Measurements from ENCODE around the gene FOXRED2.
"Not testable (repeated sequence)": the region's sequence is repeated elsewhere in the genome, so short reads cannot be mapped to it uniquely, and the experiment has no call there.

The FOXRED2 gene

GRCh38 chr22:36470162-36470993, 36.5 kb downstream of the FOXRED2 start:
- no peak for DNase-seq (ENCODE audit: low read depth, low spot score)

- no peak for DNase-seq (ENCODE audit: low read depth, low spot score)
These were observed 37.6 kb downstream of the FOXRED2 start for GRCh38 chr22:36469094-36469710.

GRCh38 chr22:36467946-36468345, 38.9 kb downstream of the FOXRED2 start:
- DNase-seq (ENCODE audit: low read depth, low spot score), result no peak

- DNase-seq (ENCODE audit: low read depth, low spot score), result no peak
These were observed 39.6 kb downstream of the FOXRED2 start for GRCh38 chr22:36467042-36467810.

GRCh38 chr22:36466258-36466657, 40.6 kb downstream of the FOXRED2 start:
- DNase-seq (ENCODE audit: low read depth, low spot score), result no peak

GRCh38 chr22:36465232-36466021, 41.4 kb downstream of the FOXRED2 start:
- no peak for DNase-seq (ENCODE audit: low read depth, low spot score)

GRCh38 chr22:36464715-36465231, 42.1 kb downstream of the FOXRED2 start:
- no peak for DNase-seq (ENCODE audit: low read depth, low spot score)

- DNase-seq (ENCODE audit: low read depth, low spot score), result no peak
These were observed 43.1 kb downstream of the FOXRED2 start for GRCh38 chr22:36463783-36464184.

- DNase-seq (ENCODE audit: low read depth, low spot score), result no peak
These were observed 44.9 kb downstream of the FOXRED2 start for GRCh38 chr22:36461665-36462649.

GRCh38 chr22:36460202-36460601, 46.6 kb downstream of the FOXRED2 start:
- no peak for DNase-seq (ENCODE audit: low read depth, low spot score)

GRCh38 chr22:36457688-36458450, 49.0 kb downstream of the FOXRED2 start:
- DNase-seq (ENCODE audit: low read depth, low spot score), result no peak

- no peak for DNase-seq (ENCODE audit: low read depth, low spot score)
These were observed 50.4 kb downstream of the FOXRED2 start for GRCh38 chr22:36456464-36456845.

- no peak for DNase-seq (ENCODE audit: low read depth, low spot score)
These were observed 51.0 kb downstream of the FOXRED2 start for GRCh38 chr22:36455571-36456463.

GRCh38 chr22:36454916-36455570, 51.8 kb downstream of the FOXRED2 start:
- no peak for DNase-seq (ENCODE audit: low read depth, low spot score)

- DNase-seq (ENCODE audit: low read depth, low spot score), result no peak
These were observed 52.9 kb downstream of the FOXRED2 start for GRCh38 chr22:36453855-36454378.

- DNase-seq (ENCODE audit: low read depth, low spot score), result not testable (repeated sequence)
These were observed 53.7 kb downstream of the FOXRED2 start for GRCh38 chr22:36452978-36453607.
